Measurements from ENCODE around the gene ATAT1. TPM values are rescaled to one million over a fixed set of nuclear protein-coding genes. Genes with fewer than 3 reads are reported as not detected.

The ATAT1 gene
- total and polyA plus RNA-seq, 10 of the 15 experiments (the other 5 are each of a cell fraction or from before 2014, with no cell fraction given): 1.1 to 14.2 (median 6.9) TPM

GRCh38 chr6:30626484-30627366 lies at the start of gene ATAT1 (continued):
- TF ChIP-seq PRDM15 (CRISPR knock-in tag; IDR thresholded peaks at IDR 0.05) (no peak), STAT3 (IDR thresholded peaks at IDR 0.05; ENCODE audit: low read depth, low read length) (no peak), ESRRA (IDR thresholded peaks at IDR 0.05; ENCODE audit: low read length) (no peak), MEF2A (IDR thresholded peaks at IDR 0.05; ENCODE audit: insufficient read depth, low read depth, low read length) (no peak), ASH2L (IDR thresholded peaks at IDR 0.05; ENCODE audit: borderline replicate concordance, low read depth) (no peak), POU2F2 (IDR thresholded peaks at IDR 0.05; ENCODE audit: borderline replicate concordance, low read depth, low read length) (peak; percentile 66; the same call in 1 of the 3 replicates), ZNF217 (IDR thresholded peaks at IDR 0.05) (no peak), NR2F1 (conservative IDR thresholded peaks at IDR 0.05) (peak; percentile 95), PML (IDR thresholded peaks at IDR 0.05; ENCODE audit: low read length) (peak; percentile 72; the same call in 1 of the 2 replicates), SREBF2 (IDR thresholded peaks at IDR 0.05; ENCODE audit: low read length) (no peak), RAD21 (IDR thresholded peaks at IDR 0.05; ENCODE audit: insufficient read depth, low read depth, low read length) (no peak), TARDBP (IDR thresholded peaks at IDR 0.05; ENCODE audit: borderline replicate concordance) (0 out of 2 replicates have a peak, but pooled peaks have one; percentile 16), POLR2A (IDR thresholded peaks at IDR 0.05; ENCODE audit: low read depth, low read length) (peak; percentile 97), BCL11A (IDR thresholded peaks at IDR 0.05; ENCODE audit: low read depth, low read length) (no peak), NFYA (IDR thresholded peaks at IDR 0.05; ENCODE audit: borderline replicate concordance, low read depth, low read length) (no peak), RBBP5 (conservative IDR thresholded peaks at IDR 0.05) (no peak), MYC (IDR thresholded peaks at IDR 0.05; ENCODE audit: insufficient read depth, insufficient read length, insufficient replicate concordance, low read length, severe bottlenecking) (no peak), HDGF (IDR thresholded peaks at IDR 0.05) (peak; percentile 73; the same call in 1 of the 2 replicates), LARP7 (IDR thresholded peaks at IDR 0.05) (peak; percentile 55; the same call in 1 of the 2 replicates), NFYB (IDR thresholded peaks at IDR 0.05; ENCODE audit: insufficient read depth, low read depth, low read length) (no peak), ATF7 (IDR thresholded peaks at IDR 0.05; ENCODE audit: low read depth) (peak; percentile 43; the same call in 1 of the 2 replicates), E4F1 (IDR thresholded peaks at IDR 0.05; ENCODE audit: borderline replicate concordance, partially characterized antibody) (no peak), ZNF24 (IDR thresholded peaks at IDR 0.05) (no peak), TAF1 (IDR thresholded peaks at IDR 0.05; ENCODE audit: borderline replicate concordance, low read depth, low read length) (peak; percentile 68; the same call in 1 of the 2 replicates), HCFC1 (IDR thresholded peaks at IDR 0.05; ENCODE audit: low read length) (no peak), POLR2AphosphoS2 (IDR thresholded peaks at IDR 0.05; ENCODE audit: low read depth, low read length) (peak; percentile 98), CHD2 (IDR thresholded peaks at IDR 0.05; ENCODE audit: borderline replicate concordance, low read depth, low read length) (peak; percentile 39; the same call in 1 of the 2 replicates), ZSCAN29 (IDR thresholded peaks at IDR 0.05) (no peak)

Measured in GM12878 (cell line).